Measurements from ENCODE around the gene SOX13. TPM values are rescaled to one million over a fixed set of nuclear protein-coding genes. Genes with fewer than 3 reads are reported as not detected.
"Not testable (repeated sequence)": the region's sequence is repeated elsewhere in the genome, so short reads cannot be mapped to it uniquely, and the experiment has no call there.

SOX13 gene
- total RNA-seq, 4 donors from 2014 or later: 12.1 to 34.1 (median 33.4) TPM

GRCh38 chr1:204087893-204088528 lies 15.1 kb downstream of the SOX13 start:
- intact Hi-C loops (cut with DNase I; ENCODE audit: low total_unique reads) (no loop called here), in situ Hi-C loops (cut with MboI; ENCODE audit: low pct_ligation_motif_present in 1 of 4, low pct_unique_long_range_greater_than_20kb in 1 of 4, low sequenced_read_pairs in 3 of 4) (no loop called here)
- TF ChIP-seq POLR2AphosphoS5 (IDR thresholded peaks at IDR 0.05) (no peak), POLR2A (IDR thresholded peaks at IDR 0.05) (no peak), EP300 (IDR thresholded peaks at IDR 0.05; ENCODE audit: low read depth) (no peak)
- TF ChIP-seq, protein P1, sequence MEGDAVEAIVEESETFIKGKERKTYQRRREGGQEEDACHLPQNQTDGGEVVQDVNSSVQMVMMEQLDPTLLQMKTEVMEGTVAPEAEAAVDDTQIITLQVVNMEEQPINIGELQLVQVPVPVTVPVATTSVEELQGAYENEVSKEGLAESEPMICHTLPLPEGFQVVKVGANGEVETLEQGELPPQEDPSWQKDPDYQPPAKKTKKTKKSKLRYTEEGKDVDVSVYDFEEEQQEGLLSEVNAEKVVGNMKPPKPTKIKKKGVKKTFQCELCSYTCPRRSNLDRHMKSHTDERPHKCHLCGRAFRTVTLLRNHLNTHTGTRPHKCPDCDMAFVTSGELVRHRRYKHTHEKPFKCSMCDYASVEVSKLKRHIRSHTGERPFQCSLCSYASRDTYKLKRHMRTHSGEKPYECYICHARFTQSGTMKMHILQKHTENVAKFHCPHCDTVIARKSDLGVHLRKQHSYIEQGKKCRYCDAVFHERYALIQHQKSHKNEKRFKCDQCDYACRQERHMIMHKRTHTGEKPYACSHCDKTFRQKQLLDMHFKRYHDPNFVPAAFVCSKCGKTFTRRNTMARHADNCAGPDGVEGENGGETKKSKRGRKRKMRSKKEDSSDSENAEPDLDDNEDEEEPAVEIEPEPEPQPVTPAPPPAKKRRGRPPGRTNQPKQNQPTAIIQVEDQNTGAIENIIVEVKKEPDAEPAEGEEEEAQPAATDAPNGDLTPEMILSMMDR (IDR thresholded peaks at IDR 0.05): no peak
- Histone ChIP-seq H3K27me3 (no peaks in the 10 kb centered on the region), H3K36me3 (no peaks in the 10 kb centered on the region), H3K27ac (peak overlapping the region; percentile 88 to 93 (median 91)), H3K4me3 (peak overlapping the region in 1 of 4 donors; percentile 5), H3K9me3 (no peaks in the 10 kb centered on the region), H3K4me1 (peaks cover 74 to 97% (median 84%) of the 10 kb centered on the region in 4 donors)
- WGBS, 2 donors (ENCODE audit: low coverage in 1 of 2): 50 to 67% methylated on average over 2 to 7 of the region's 7 CpGs
- peak; percentile 48 for DNase-seq

- WGBS, 2 donors (ENCODE audit: low coverage in 1 of 2): 71% methylated on average over 8 of the region's 8 CpGs; no CpG with 5 or more reads in 1 of the 2 donors
- Histone ChIP-seq H3K27ac (peak overlapping the region; percentile 88 to 93 (median 91)), H3K9me3 (no peaks in the 10 kb centered on the region), H3K36me3 (no peaks in the 10 kb centered on the region), H3K4me3 (peak overlapping the region in 1 of 4 donors; percentile 5), H3K27me3 (no peaks in the 10 kb centered on the region), H3K4me1 (peaks cover 76 to 97% (median 84%) of the 10 kb centered on the region in 4 donors)
- intact Hi-C loops (cut with DNase I; ENCODE audit: low total_unique reads) (no loop called here), in situ Hi-C loops (cut with MboI; ENCODE audit: low pct_ligation_motif_present in 1 of 4, low pct_unique_long_range_greater_than_20kb in 1 of 4, low sequenced_read_pairs in 3 of 4) (no loop called here)
- no peak for DNase-seq
- TF ChIP-seq, protein P1 (IDR thresholded peaks at IDR 0.05): no peak
- TF ChIP-seq POLR2AphosphoS5 (IDR thresholded peaks at IDR 0.05) (no peak), POLR2A (IDR thresholded peaks at IDR 0.05) (no peak), EP300 (IDR thresholded peaks at IDR 0.05; ENCODE audit: low read depth) (no peak)
Measured at GRCh38 chr1:204088596-204088995, 15.7 kb downstream of the SOX13 start.

DNA sequence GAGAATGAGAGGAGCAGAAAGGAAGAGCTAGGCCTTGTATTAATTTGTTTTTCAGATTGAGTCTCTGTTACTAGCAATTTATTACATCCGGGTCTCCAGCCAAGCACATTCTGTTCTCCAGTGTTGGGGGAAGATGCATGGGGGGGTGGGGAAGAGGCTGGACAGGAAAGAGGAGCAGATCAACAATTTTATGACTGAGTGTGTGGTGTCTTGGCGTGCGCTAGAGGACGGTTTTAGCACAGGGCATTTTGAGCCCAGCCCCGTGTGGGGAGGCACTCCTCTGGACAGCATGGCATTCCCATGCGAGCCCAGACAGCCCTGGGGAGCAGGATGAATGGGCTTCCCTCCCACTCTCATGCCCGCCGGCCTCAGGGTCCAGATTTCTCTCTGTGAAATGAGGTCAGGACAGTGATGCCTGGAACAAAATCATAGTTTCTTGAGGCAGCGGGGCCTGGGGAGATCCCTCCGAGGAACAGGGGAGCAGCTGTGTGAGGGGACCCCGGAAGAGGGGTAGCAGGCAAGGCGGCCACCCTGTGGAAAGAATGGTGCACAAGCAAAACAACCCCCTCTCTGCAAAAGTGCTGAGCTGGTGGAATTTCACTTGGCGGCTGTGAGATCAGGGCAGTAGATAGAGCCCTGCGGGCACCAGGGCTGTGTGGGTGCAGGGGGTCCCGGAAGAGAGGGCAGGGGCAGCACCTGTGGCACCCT lies 16.3 kb downstream of the SOX13 start:
- Histone ChIP-seq H3K27me3 (no peaks in the 10 kb centered on the region), H3K36me3 (no peaks in the 10 kb centered on the region), H3K4me1 (peaks cover 76 to 97% (median 83%) of the 10 kb centered on the region in 4 donors), H3K27ac (peak overlapping the region; percentile 88 to 93 (median 91)), H3K9me3 (no peaks in the 10 kb centered on the region), H3K4me3 (peak overlapping the region in 1 of 4 donors; percentile 5)
- in situ Hi-C loops (cut with MboI; ENCODE audit: low pct_ligation_motif_present in 1 of 4, low pct_unique_long_range_greater_than_20kb in 1 of 4, low sequenced_read_pairs in 3 of 4): no loop called here
- DNase-seq: peak; percentile 68
- TF ChIP-seq EP300 (IDR thresholded peaks at IDR 0.05; ENCODE audit: low read depth) (peak; percentile 86), POLR2A (IDR thresholded peaks at IDR 0.05) (no peak), POLR2AphosphoS5 (IDR thresholded peaks at IDR 0.05) (peak; percentile 47 to 79 (median 78))
- TF ChIP-seq, protein P1 (IDR thresholded peaks at IDR 0.05): peak in 1 of 5 experiments; percentile 12
- intact Hi-C loops (cut with DNase I; ENCODE audit: low total_unique reads): no loop called here
- 4 to 53% methylated on average over 4 to 15 of the region's 15 CpGs for WGBS, 2 donors (ENCODE audit: low coverage in 1 of 2)

DNA sequence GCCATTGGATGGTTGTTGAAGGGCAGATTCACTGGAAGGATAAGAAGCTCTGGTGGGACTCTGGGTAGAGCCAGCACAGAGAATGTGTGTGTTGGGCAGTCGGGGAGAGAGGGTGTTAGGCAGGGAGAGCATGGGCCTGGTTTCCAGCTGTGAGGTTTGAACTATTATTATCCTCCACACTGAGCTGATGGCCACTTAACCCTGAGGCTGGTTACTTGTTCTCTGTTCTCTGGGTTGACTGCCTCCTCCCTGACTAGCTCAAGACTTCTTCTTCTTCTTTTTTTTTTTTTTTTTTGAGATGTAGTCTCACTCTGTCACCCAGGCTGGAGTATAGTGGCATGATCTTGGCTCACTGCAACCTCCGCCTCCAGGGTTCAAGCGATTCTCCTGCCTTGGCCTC lies 17.2 kb downstream of the SOX13 start:
- H3K36me3 ChIP-seq; H3K27me3 ChIP-seq; H3K4me3 ChIP-seq; H3K9me3 ChIP-seq; in situ Hi-C loops (cut with MboI; ENCODE audit: low pct_ligation_motif_present in 1 of 4, low pct_unique_long_range_greater_than_20kb in 1 of 4, low sequenced_read_pairs in 3 of 4); intact Hi-C loops (cut with DNase I; ENCODE audit: low total_unique reads); DNase-seq: not testable (repeated sequence)
- WGBS, 2 donors (ENCODE audit: low coverage in 1 of 2): 89 to 90% methylated on average over 2 to 3 of the region's 3 CpGs
- H3K27ac ChIP-seq: peak overlapping the region; percentile 88 to 93 (median 91)
- peaks cover 76 to 98% (median 79%) of the 10 kb centered on the region in 4 donors for H3K4me1 ChIP-seq

Data from transverse colon (tissue), 4 donors.